ENCODE results near the gene WDR82. TPM values are rescaled to one million over a fixed set of nuclear protein-coding genes. Genes with fewer than 3 reads are reported as not detected.

Gene WDR82
- total RNA-seq, 1 experiment from 2014 or later, result 97.1 TPM

- no peak for DNase-seq
- Histone ChIP-seq H3K4me3 (no peak overlapping the region), H3K27ac (no peak overlapping the region), H3K36me3 (no peaks in the 10 kb centered on the region), H3K9me3 (replicated peaks) (no peaks in the 10 kb centered on the region), H3K27me3 (no peaks in the 10 kb centered on the region), H3K4me1 (peaks cover 4% of the 10 kb centered on the region; the same call in 1 of the 2 replicates)
These were observed 44.5 kb downstream of the WDR82 start for GRCh38 chr3:52233968-52234367.

DNA sequence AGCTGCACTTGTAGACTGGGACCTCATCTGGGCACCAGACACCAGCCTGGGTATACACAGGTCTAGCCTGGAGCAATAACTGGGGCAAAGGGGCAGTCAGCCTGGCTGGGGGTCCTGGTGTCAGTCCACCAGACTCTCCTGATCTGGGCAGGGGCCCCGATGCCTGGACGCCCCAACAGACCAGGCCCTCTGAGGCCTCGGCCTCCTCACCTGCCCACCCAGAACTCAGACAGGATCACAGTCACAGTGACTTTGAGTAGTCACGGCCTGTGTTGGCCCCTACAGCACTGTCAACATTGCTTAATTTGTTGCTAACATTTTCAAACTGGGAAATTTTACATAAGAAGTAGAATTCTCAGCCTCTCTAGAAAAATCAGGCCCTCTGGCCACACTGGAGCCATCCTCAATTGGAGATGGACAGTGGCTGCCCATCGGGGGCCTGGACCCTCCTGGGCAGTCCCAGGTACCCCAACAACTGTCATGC lies 45.3 kb downstream of the WDR82 start:
- DNase-seq, result no peak
- Histone ChIP-seq H3K36me3 (no peaks in the 10 kb centered on the region), H3K27me3 (no peaks in the 10 kb centered on the region), H3K27ac (no peak overlapping the region), H3K4me3 (no peak overlapping the region), H3K9me3 (replicated peaks) (no peaks in the 10 kb centered on the region), H3K4me1 (peaks cover 2% of the 10 kb centered on the region; the same call in 1 of the 2 replicates)

- DNase-seq, result no peak
- no peaks in the 10 kb centered on the region for H3K27me3 ChIP-seq
- no peaks in the 10 kb centered on the region for H3K36me3 ChIP-seq
- no peak overlapping the region for H3K4me3 ChIP-seq
- H3K4me1 ChIP-seq, result no peaks in the 10 kb centered on the region
- H3K27ac ChIP-seq, result no peak overlapping the region
- H3K9me3 ChIP-seq (replicated peaks), result no peaks in the 10 kb centered on the region
These were observed 46.0 kb downstream of the WDR82 start for GRCh38 chr3:52232279-52233107.

- Histone ChIP-seq H3K4me1 (no peaks in the 10 kb centered on the region), H3K9me3 (replicated peaks) (no peaks in the 10 kb centered on the region), H3K4me3 (no peak overlapping the region), H3K36me3 (no peaks in the 10 kb centered on the region), H3K27me3 (no peaks in the 10 kb centered on the region), H3K27ac (no peak overlapping the region)
- DNase-seq, result peak; percentile 73 to 81
These were observed 46.8 kb downstream of the WDR82 start for GRCh38 chr3:52231502-52232278.

GRCh38 chr3:52230889-52231499 lies 47.5 kb downstream of the WDR82 start:
- Histone ChIP-seq H3K27ac (no peak overlapping the region), H3K9me3 (replicated peaks) (no peaks in the 10 kb centered on the region), H3K4me1 (no peaks in the 10 kb centered on the region; the same call in 1 of the 2 replicates), H3K27me3 (no peaks in the 10 kb centered on the region), H3K36me3 (no peaks in the 10 kb centered on the region), H3K4me3 (no peak overlapping the region)
- no peak for DNase-seq

GRCh38 chr3:52230461-52230860 lies 48.0 kb downstream of the WDR82 start:
- no peak overlapping the region for H3K4me3 ChIP-seq
- no peak overlapping the region for H3K27ac ChIP-seq
- H3K4me1 ChIP-seq, result peaks cover 4% of the 10 kb centered on the region; the same call in 1 of the 2 replicates
- no peak for DNase-seq
- no peaks in the 10 kb centered on the region for H3K36me3 ChIP-seq
- H3K27me3 ChIP-seq, result no peaks in the 10 kb centered on the region
- H3K9me3 ChIP-seq (replicated peaks), result no peaks in the 10 kb centered on the region

DNA sequence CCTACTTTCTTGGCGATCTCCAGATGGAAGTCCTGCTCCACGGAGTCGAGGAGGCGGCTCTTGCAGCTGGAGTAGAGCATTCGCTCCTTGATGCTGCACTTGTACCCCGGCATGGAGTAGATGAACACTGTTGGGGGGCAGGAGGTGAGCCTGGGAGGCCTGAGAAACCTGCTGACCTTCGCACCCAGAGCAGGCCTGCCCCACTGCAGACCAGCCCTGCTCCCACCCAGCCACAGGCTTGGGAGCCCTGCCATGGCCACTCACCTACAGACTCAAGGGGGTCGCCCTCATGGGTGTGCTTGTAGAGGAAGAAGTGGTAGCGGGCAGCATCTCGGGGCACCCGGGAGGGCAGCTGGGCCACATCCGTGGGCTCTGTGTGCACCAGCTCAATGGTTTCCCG lies 48.8 kb downstream of the WDR82 start:
- H3K36me3 ChIP-seq, result no peaks in the 10 kb centered on the region
- no peaks in the 10 kb centered on the region for H3K9me3 ChIP-seq (replicated peaks)
- H3K27me3 ChIP-seq, result no peaks in the 10 kb centered on the region
- no peak overlapping the region for H3K27ac ChIP-seq
- no peak for DNase-seq
- H3K4me1 ChIP-seq, result peaks cover 5% of the 10 kb centered on the region; the same call in 1 of the 2 replicates
- no peak overlapping the region for H3K4me3 ChIP-seq

GRCh38 chr3:52228751-52229291 lies 49.6 kb downstream of the WDR82 start:
- Histone ChIP-seq H3K27ac (no peak overlapping the region), H3K4me3 (no peak overlapping the region), H3K9me3 (replicated peaks) (no peaks in the 10 kb centered on the region), H3K36me3 (no peaks in the 10 kb centered on the region), H3K4me1 (peaks cover 5% of the 10 kb centered on the region; the same call in 1 of the 2 replicates), H3K27me3 (no peaks in the 10 kb centered on the region)
- no peak for DNase-seq

- H3K27ac ChIP-seq, result no peak overlapping the region
- no peaks in the 10 kb centered on the region for H3K36me3 ChIP-seq
- DNase-seq, result no peak
- no peaks in the 10 kb centered on the region for H3K9me3 ChIP-seq (replicated peaks)
- no peaks in the 10 kb centered on the region for H3K27me3 ChIP-seq
- peaks cover 5% of the 10 kb centered on the region; the same call in 1 of the 2 replicates for H3K4me1 ChIP-seq
- H3K4me3 ChIP-seq, result no peak overlapping the region
These were observed 50.2 kb downstream of the WDR82 start for GRCh38 chr3:52228266-52228665.

GRCh38 chr3:52227766-52228165 lies 50.7 kb downstream of the WDR82 start:
- no peak for DNase-seq
- Histone ChIP-seq H3K4me3 (no peak overlapping the region), H3K36me3 (no peaks in the 10 kb centered on the region), H3K27me3 (no peaks in the 10 kb centered on the region), H3K9me3 (replicated peaks) (no peaks in the 10 kb centered on the region), H3K4me1 (peaks cover 5% of the 10 kb centered on the region; the same call in 1 of the 2 replicates), H3K27ac (no peak overlapping the region)

GRCh38 chr3:52227117-52227516 lies 51.3 kb downstream of the WDR82 start:
- H3K27ac ChIP-seq, result no peak overlapping the region
- no peaks in the 10 kb centered on the region for H3K27me3 ChIP-seq
- H3K4me1 ChIP-seq, result peaks cover 5% of the 10 kb centered on the region; the same call in 1 of the 2 replicates
- H3K9me3 ChIP-seq (replicated peaks), result no peaks in the 10 kb centered on the region
- no peak for DNase-seq
- H3K4me3 ChIP-seq, result no peak overlapping the region
- no peaks in the 10 kb centered on the region for H3K36me3 ChIP-seq

DNA sequence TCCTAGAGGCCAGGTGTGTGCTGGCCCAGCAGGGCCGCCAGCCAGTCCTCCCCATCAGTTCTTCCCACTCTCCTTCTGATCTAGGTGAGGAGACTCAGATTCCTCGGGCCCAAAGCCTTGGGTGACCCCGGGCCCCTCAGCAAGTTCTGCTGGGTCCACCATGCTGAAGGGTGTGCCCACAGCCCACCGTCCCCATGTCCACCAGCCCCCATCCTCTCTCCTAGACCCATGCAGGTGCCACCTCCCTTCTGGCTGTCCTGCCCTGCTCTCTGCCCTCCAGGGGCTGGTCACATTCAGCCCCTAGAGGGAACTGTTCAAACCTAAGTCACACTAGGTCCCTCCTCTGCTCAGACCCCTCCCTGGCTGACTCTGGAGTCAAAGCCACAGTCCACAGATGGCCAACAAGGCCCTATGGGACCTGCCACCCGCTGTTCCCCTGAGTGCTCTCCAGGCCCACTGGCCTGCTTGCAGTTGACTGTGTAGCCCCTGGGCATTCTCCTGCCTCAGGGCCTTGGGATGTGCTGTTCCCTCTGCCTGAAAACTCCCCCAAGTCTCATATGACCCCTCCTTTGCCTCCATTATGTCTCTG lies 52.1 kb downstream of the WDR82 start:
- H3K27me3 ChIP-seq, result no peaks in the 10 kb centered on the region
- peaks cover 5% of the 10 kb centered on the region; the same call in 1 of the 2 replicates for H3K4me1 ChIP-seq
- no peaks in the 10 kb centered on the region for H3K36me3 ChIP-seq
- H3K9me3 ChIP-seq (replicated peaks), result no peaks in the 10 kb centered on the region
- no peak overlapping the region for H3K27ac ChIP-seq
- no peak overlapping the region for H3K4me3 ChIP-seq
- DNase-seq, result no peak

- Histone ChIP-seq H3K4me1 (peaks cover 5% of the 10 kb centered on the region; the same call in 1 of the 2 replicates), H3K27ac (no peak within 1 kb of the TSS), H3K9me3 (replicated peaks) (no peaks in the 10 kb centered on the region), H3K27me3 (no peaks in the 10 kb centered on the region), H3K36me3 (no peaks in the 10 kb centered on the region), H3K4me3 (no peak within 1 kb of the TSS)
- no peak for DNase-seq
These were observed 52.8 kb downstream of the WDR82 start, which contains the start of gene TLR9 for GRCh38 chr3:52225452-52226228. Gene TLR9, minus strand, starts transcription at chr3:52225645. Its CDS starts 116 bp downstream, at chr3:52225529.

Data from SJCRH30 (cell line).